ENCODE data around the gene FBXL17.

FBXL17 gene

DNA sequence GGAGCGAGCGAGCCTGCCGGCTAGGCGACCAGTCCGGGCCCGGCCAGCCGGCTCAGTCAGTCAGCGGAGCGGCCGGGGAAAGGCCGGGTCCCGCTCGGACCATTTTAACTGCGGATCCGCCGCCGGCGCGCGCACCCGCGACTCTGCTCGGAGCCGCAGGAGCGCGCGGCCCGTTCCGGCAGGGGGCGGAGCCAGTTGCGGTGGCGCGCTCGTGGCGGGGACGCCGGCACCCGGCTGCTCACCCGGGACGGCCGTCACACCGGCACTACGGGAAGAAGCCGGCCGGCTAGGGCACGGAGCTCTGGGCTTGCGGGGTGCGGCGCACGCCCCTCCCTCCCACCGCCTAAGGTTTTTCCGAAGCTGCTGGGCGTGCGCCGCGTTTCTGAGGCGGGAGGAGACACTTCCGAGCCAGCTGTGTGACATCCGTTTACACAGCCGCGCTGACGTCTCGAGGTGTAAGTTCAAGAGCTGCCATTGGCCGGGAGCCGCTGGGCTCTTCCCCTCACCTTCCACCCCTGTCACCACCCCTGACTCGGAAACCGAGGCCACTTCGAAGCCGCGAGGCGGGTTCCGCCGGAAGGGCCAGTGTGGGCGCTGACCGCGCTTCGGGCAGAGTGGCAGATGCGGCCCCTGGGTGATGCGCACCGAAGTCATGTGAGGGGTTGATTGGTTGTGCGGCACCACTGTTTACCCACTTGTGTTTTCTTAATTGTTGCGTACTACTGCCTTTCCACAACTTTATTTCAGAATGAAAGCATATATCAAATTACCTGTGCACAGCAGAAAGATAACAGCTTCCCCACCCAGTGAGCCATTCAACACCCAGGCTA, at the start of gene FBXL17:
TSS of gene FBXL17 (minus strand) at position 145 of the 830 bp plus-strand sequence.
- Histone ChIP-seq H2AFZ (ENCODE audit: low read depth, low read length, severe bottlenecking) (peak within 1 kb of the TSS; percentile 56), H3K9ac (ENCODE audit: low read length) (peak within 1 kb of the TSS; percentile 88), H3K27ac (ENCODE audit: low read depth, low read length) (peak within 1 kb of the TSS; percentile 89)

DNA sequence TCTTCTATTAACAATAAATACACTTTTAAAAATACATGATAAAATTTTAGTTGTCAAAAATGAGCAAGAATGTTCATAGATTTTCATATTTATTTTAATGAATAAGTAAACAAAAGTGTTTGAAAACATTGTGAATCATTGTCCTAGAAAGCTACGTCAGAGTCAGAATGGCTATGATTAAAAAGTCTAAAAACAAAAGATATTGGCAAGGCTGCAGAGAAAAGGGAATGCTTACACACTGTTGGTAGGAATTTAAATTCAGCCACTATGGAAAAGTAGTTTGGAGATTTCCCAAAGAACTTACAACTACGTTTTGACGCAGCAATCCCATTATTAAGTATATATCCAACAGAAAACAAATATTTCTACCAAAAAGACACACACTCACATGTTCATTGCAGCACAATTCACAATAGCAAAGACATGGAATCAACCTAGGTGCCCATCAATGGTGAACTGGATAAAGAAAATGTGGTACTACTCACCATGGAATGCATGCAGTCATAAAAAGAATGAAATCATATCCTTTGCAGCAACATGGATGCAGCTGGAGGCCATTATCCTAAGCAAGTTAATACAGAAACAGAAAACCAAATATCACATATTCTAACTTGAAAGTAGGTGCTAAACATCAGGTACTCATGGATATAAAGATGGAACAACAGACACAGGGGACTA, 49.2 kb upstream of the FBXL17 start:
- H3K4me2 ChIP-seq (ENCODE audit: low read depth, low read length, poor library complexity, severe bottlenecking) = no peak overlapping the region
- H3K4me3 ChIP-seq (ENCODE audit: insufficient read depth, low read length, poor library complexity, severe bottlenecking) = no peak overlapping the region
- H3K9me2 ChIP-seq (replicated peaks; ENCODE audit: insufficient read depth, low read length) = no peaks in the 10 kb centered on the region
- no peaks in the 10 kb centered on the region for H3K36me3 ChIP-seq (ENCODE audit: low read length)
- H3K79me2 ChIP-seq (ENCODE audit: insufficient read depth, low read length) = no peaks in the 10 kb centered on the region
- no peaks in the 10 kb centered on the region for H3K9me3 ChIP-seq (ENCODE audit: insufficient read depth, low read length)
- H3K9ac ChIP-seq (ENCODE audit: low read length) = no peak overlapping the region
- no peak overlapping the region for H2AFZ ChIP-seq (ENCODE audit: low read depth, low read length, severe bottlenecking)
- TF ChIP-seq EZH2phosphoT487 (conservative IDR thresholded peaks at IDR 0.05; ENCODE audit: low read length) = no peak
- TF ChIP-seq, protein P1, sequence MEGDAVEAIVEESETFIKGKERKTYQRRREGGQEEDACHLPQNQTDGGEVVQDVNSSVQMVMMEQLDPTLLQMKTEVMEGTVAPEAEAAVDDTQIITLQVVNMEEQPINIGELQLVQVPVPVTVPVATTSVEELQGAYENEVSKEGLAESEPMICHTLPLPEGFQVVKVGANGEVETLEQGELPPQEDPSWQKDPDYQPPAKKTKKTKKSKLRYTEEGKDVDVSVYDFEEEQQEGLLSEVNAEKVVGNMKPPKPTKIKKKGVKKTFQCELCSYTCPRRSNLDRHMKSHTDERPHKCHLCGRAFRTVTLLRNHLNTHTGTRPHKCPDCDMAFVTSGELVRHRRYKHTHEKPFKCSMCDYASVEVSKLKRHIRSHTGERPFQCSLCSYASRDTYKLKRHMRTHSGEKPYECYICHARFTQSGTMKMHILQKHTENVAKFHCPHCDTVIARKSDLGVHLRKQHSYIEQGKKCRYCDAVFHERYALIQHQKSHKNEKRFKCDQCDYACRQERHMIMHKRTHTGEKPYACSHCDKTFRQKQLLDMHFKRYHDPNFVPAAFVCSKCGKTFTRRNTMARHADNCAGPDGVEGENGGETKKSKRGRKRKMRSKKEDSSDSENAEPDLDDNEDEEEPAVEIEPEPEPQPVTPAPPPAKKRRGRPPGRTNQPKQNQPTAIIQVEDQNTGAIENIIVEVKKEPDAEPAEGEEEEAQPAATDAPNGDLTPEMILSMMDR (IDR thresholded peaks at IDR 0.05; ENCODE audit: insufficient read depth, low read length, poor library complexity, severe bottlenecking) = no peak
- H3F3A ChIP-seq (ENCODE audit: insufficient read depth) = no peaks in the 10 kb centered on the region
- H3K27me3 ChIP-seq (ENCODE audit: low read length) = no peaks in the 10 kb centered on the region
- H3K27ac ChIP-seq (ENCODE audit: low read depth, low read length) = no peak overlapping the region
- H4K20me1 ChIP-seq (ENCODE audit: low read depth, low read length) = no peaks in the 10 kb centered on the region

More for the DNA sequence above, at the start of gene FBXL17:
- Histone ChIP-seq H3K79me2 (ENCODE audit: insufficient read depth, low read length) (0 out of 2 replicates have a peak, but pooled peaks cover 6% of the 10 kb centered on the region), H3F3A (ENCODE audit: insufficient read depth) (0 out of 2 replicates have a peak, but pooled peaks cover 3% of the 10 kb centered on the region), H3K9me2 (replicated peaks; ENCODE audit: insufficient read depth, low read length) (no peaks in the 10 kb centered on the region), H3K4me3 (ENCODE audit: insufficient read depth, low read length, poor library complexity, severe bottlenecking) (peak within 1 kb of the TSS; percentile 54), H4K20me1 (ENCODE audit: low read depth, low read length) (no peaks in the 10 kb centered on the region), H3K9me3 (ENCODE audit: insufficient read depth, low read length) (no peaks in the 10 kb centered on the region), H3K36me3 (ENCODE audit: low read length) (no peaks in the 10 kb centered on the region), H3K4me2 (ENCODE audit: low read depth, low read length, poor library complexity, severe bottlenecking) (peak within 1 kb of the TSS; percentile 91), H3K27me3 (ENCODE audit: low read length) (no peaks in the 10 kb centered on the region)
- TF ChIP-seq, protein P1 (IDR thresholded peaks at IDR 0.05; ENCODE audit: insufficient read depth, low read length, poor library complexity, severe bottlenecking) = no peak
- TF ChIP-seq EZH2phosphoT487 (conservative IDR thresholded peaks at IDR 0.05; ENCODE audit: low read length) = no peak

- Histone ChIP-seq H3K9me3 (ENCODE audit: insufficient read depth, low read length) (peaks cover 3% of the 10 kb centered on the region; the same call in 1 of the 2 replicates), H4K20me1 (ENCODE audit: low read depth, low read length) (no peaks in the 10 kb centered on the region), H3K79me2 (ENCODE audit: insufficient read depth, low read length) (no peaks in the 10 kb centered on the region), H3K27me3 (ENCODE audit: low read length) (no peaks in the 10 kb centered on the region), H3K36me3 (ENCODE audit: low read length) (no peaks in the 10 kb centered on the region), H3K27ac (ENCODE audit: low read depth, low read length) (no peak overlapping the region), H3K4me2 (ENCODE audit: low read depth, low read length, poor library complexity, severe bottlenecking) (no peak overlapping the region), H3K4me3 (ENCODE audit: insufficient read depth, low read length, poor library complexity, severe bottlenecking) (no peak overlapping the region), H3K9ac (ENCODE audit: low read length) (no peak overlapping the region), H3F3A (ENCODE audit: insufficient read depth) (no peaks in the 10 kb centered on the region), H3K9me2 (replicated peaks; ENCODE audit: insufficient read depth, low read length) (no peaks in the 10 kb centered on the region), H2AFZ (ENCODE audit: low read depth, low read length, severe bottlenecking) (no peak overlapping the region)
- no peak for TF ChIP-seq EZH2phosphoT487 (conservative IDR thresholded peaks at IDR 0.05; ENCODE audit: low read length)
- TF ChIP-seq, protein P1 (IDR thresholded peaks at IDR 0.05; ENCODE audit: insufficient read depth, low read length, poor library complexity, severe bottlenecking) = no peak
Observed at GRCh38 chr5:108421713-108422112, 39.8 kb upstream of the FBXL17 start.

Data from SU-DHL-6 (cell line).